GM12878 (cell line): ENCODE results near the gene LMBR1. TPM values are rescaled to one million over a fixed set of nuclear protein-coding genes. Genes with fewer than 3 reads are reported as not detected.
"Not testable (repeated sequence)": the region's sequence is repeated elsewhere in the genome, so short reads cannot be mapped to it uniquely, and the experiment has no call there.

Experiments
- ATAC-seq: fragments of 200-7000 bp; cut with Tn5 transposase; 3 replicates; pipeline ENCODE4 v1.9.1; 2020; ENCODE audit warnings: mild to moderate bottlenecking, moderate library complexity
- BruUV-seq: library from RNA; stranded (reverse); fragments of 400-500 nt; replicated peaks from 2 replicates; lab custom pipeline; 2021; lab: Mats Ljungman, UMichigan
- CTCF ChIA-PET: fragments of 300-600 bp; sonication (Branson Sonifier 250); formaldehyde crosslinking; extraction: SDS; loops from one replicate; lab custom pipeline; 2021; ENCODE audit warnings: inconsistent platforms; lab: Yijun Ruan, JAX
- POLR2A ChIA-PET: fragments of 350-600 bp; formaldehyde crosslinking; extraction: SDS; loops from one replicate; lab custom pipeline; 2021; ENCODE audit warnings: inconsistent platforms; lab: Charles Lee
- RAD21 ChIA-PET: fragments of 300-600 bp; sonication (Branson Sonifier 250); formaldehyde crosslinking; loops from one replicate; lab custom pipeline; 2023; ENCODE audit warnings: antibody characterized with exemption; ENCODE audit not compliant: unreplicated experiment; lab: Charles Lee
- SMC1A ChIA-PET: fragments of 300-600 bp; sonication (Branson Sonifier 250); formaldehyde crosslinking; loops from one replicate; lab custom pipeline; 2023; ENCODE audit not compliant: unreplicated experiment, uncharacterized antibody; lab: Charles Lee
- DNase-seq: peaks from one replicate; pipeline ENCODE4 v3.0.0-alpha.2; 2011; ENCODE audit warnings: low read depth, low spot score
- FAIRE-seq: peaks from 3 replicates; lab custom pipeline; 2011; peaks lifted over from hg19 to GRCh38; lab: Jason Lieb, UNC
- H2AFZ ChIP-seq: 2 replicates; pipeline ENCODE4 v1.6.0; 2011; ENCODE audit warnings: low read depth, low read length, control low read depth; ENCODE audit not compliant: control insufficient read depth
- H3K27ac ChIP-seq: 2 replicates; pipeline ENCODE4 v1.5.1; 2011; ENCODE audit warnings: control low read depth; ENCODE audit not compliant: control insufficient read depth, insufficient read depth
- H3K27me3 ChIP-seq, 2 experiments: replicated peaks in 1 of 2; 2 replicates each; pipeline versions ENCODE4 v1.6.0 to v1.6.1; 2011; ENCODE audit warnings: low read length in 1 of 2; ENCODE audit not compliant: control insufficient read depth in 2 of 2, insufficient read depth in 2 of 2
- H3K36me3 ChIP-seq, 2 experiments: 2 replicates each; pipeline ENCODE4 v1.5.1; 2011; ENCODE audit warnings: low read length in 1 of 2; ENCODE audit not compliant: control insufficient read depth in 2 of 2, insufficient read depth in 2 of 2
- H3K4me1 ChIP-seq: 2 replicates; pipeline ENCODE4 v1.6.1; 2011; ENCODE audit warnings: mild to moderate bottlenecking, low read length, moderate library complexity, mixed read lengths; ENCODE audit not compliant: control insufficient read depth, insufficient read depth
- H3K4me2 ChIP-seq: 2 replicates; pipeline ENCODE4 v1.6.0; 2011; ENCODE audit warnings: control low read depth; ENCODE audit not compliant: control insufficient read depth, insufficient read depth
- H3K4me3 ChIP-seq: fragments of 200-600 bp; sonication (generic); 2 replicates; pipeline ENCODE4 v1.5.1; 2016
- H3K79me2 ChIP-seq: 2 replicates; pipeline ENCODE4 v1.6.0; 2011; ENCODE audit warnings: low read length; ENCODE audit not compliant: control insufficient read depth, insufficient read depth
- H3K9ac ChIP-seq: 2 replicates; pipeline ENCODE4 v1.8.0; 2011; ENCODE audit warnings: low read length, control low read depth, mixed read lengths; ENCODE audit not compliant: control insufficient read depth, insufficient read depth
- H3K9me3 ChIP-seq: replicated peaks from 3 replicates; pipeline ENCODE4 v1.5.1; 2011; ENCODE audit warnings: mild to moderate bottlenecking, low read length; ENCODE audit not compliant: control insufficient read depth, insufficient read depth
- H4K20me1 ChIP-seq: 2 replicates; pipeline ENCODE4 v1.6.0; 2011; ENCODE audit not compliant: control insufficient read depth, insufficient read depth
- JUND ChIP-seq: IDR thresholded peaks from 2 replicates; pipeline ENCODE4 v1.6.1; 2012; ENCODE audit warnings: low read depth, mild to moderate bottlenecking, low read length, improper control_type of control experiment, moderate library complexity
- NFXL1 ChIP-seq: fragments of 450-650 bp; IDR thresholded peaks from 2 replicates; pipeline ENCODE4 v1.6.1; 2017; ENCODE audit warnings: antibody characterized with exemption, mild to moderate bottlenecking, borderline replicate concordance
- PAX8 ChIP-seq: fragments of 450-650 bp; IDR thresholded peaks from 2 replicates; pipeline ENCODE4 v1.6.1; 2017; ENCODE audit warnings: mild to moderate bottlenecking, moderate library complexity
- RB1 ChIP-seq: fragments of 450-650 bp; formaldehyde crosslinking; IDR thresholded peaks from 2 replicates; pipeline ENCODE4 v1.6.1; 2017; ENCODE audit warnings: mild to moderate bottlenecking, borderline replicate concordance
- SREBF1 ChIP-seq: IDR thresholded peaks from 2 replicates; pipeline ENCODE4 v1.6.1; 2012; ENCODE audit warnings: mild to moderate bottlenecking, low read length
- WGBS: methylation state at CpG from one replicate; pipeline ENCODE4 v1.1.6; 2016; ENCODE audit warnings: low lambda C conversion rate; ENCODE audit not compliant: insufficient replicate concordance, insufficient coverage; ENCODE audit errors: missing lambda C conversion rate; 5-methylcytosine and 5-hydroxymethylcytosine counted together
- in situ Hi-C: fragments of 300-500 bp; cut with MboI; formaldehyde crosslinking; loops from 9 replicates; pipeline ENCODE4 v1.14.3; 2018; ENCODE audit warnings: mixed read lengths
- intact Hi-C: fragments of 100-400 bp; cut with micrococcal nuclease; formaldehyde crosslinking; loops from one replicate; pipeline ENCODE4 v1.14.2; 2022; ENCODE audit not compliant: unreplicated experiment
- polyA plus RNA-seq, 11 experiments: library from polyadenylated mRNA; depleted of rRNA in 4 of 11; unstranded in 6 of 11; stranded (reverse) in 5 of 11; fragments of >200 nt; fragmentation: Nextera tagmentation in 4 of 11; fragmentation: Illumina TruSeq in 1 of 11; extraction: Ambion mirVana in 4 of 11; extraction: Trizol in 1 of 11; gene quantifications; 1 replicate in 1 of 11; 2 replicates in 10 of 11; pipeline versions ENCODE4 v1.2.1 to v1.2.3, GENCODE V29; 2011 to 2016; ENCODE audit warnings: inconsistent platforms in 2 of 11, missing spikeins in 2 of 11, low read depth in 1 of 11
- total RNA-seq, 4 experiments: library from RNA; depleted of rRNA in 3 of 4; stranded (reverse); fragments of >200 nt in 3 of 4; fragmentation: Illumina TruSeq in 1 of 4; extraction: Trizol in 1 of 4; gene quantifications; 2 replicates each; pipeline versions ENCODE4 v1.2.1 to v1.2.3, GENCODE V29; 2013 to 2021
- TF ChIP-seq, protein P1 (sequence below): IDR thresholded peaks from 2 replicates; pipeline ENCODE4 v1.6.1; 2012; ENCODE audit warnings: mild to moderate bottlenecking, low read depth, low read length
- TF ChIP-seq, protein P2 (sequence below): fragments of 150-350 bp; IDR thresholded peaks from 2 replicates; pipeline ENCODE4 v1.6.1; 2014; ENCODE audit warnings: mild to moderate bottlenecking, low read depth, low read length

Gene LMBR1
- total and polyA plus RNA-seq, 10 of the 15 experiments (the other 5 are each of a cell fraction or from before 2014, with no cell fraction given) = 4.0 to 63.5 (median 28.8) TPM

DNA sequence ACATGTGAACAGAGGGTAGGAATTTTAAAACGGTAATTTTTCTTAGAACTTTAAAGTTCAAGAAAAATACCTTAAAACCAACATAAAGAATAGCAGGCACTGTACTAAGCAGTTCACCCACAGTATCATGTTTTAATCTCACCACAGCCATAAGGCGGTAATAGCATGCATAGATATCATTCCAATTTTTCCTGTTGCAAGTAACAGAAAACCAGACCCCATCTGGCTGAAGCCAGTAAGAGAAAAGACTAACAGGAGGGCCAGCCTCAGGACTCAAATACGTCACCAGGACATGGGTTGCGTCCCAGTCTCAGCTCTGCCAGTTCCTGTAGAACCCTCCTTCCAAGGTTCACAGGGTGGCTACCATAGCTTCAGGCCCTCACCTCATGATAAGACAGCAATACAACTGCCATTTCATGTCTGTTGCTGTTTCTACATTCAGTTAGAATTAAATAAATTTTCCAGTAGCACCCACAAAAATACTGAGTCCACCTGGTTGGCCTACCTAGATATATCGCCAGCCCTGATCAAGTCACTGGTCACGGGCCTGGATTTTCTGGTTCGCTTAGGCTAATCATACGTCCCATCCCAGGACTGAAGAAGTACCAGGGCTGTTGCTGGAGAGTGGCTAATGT is 254.4 kb downstream of the LMBR1 start (continued):
- TF ChIP-seq, protein P1, sequence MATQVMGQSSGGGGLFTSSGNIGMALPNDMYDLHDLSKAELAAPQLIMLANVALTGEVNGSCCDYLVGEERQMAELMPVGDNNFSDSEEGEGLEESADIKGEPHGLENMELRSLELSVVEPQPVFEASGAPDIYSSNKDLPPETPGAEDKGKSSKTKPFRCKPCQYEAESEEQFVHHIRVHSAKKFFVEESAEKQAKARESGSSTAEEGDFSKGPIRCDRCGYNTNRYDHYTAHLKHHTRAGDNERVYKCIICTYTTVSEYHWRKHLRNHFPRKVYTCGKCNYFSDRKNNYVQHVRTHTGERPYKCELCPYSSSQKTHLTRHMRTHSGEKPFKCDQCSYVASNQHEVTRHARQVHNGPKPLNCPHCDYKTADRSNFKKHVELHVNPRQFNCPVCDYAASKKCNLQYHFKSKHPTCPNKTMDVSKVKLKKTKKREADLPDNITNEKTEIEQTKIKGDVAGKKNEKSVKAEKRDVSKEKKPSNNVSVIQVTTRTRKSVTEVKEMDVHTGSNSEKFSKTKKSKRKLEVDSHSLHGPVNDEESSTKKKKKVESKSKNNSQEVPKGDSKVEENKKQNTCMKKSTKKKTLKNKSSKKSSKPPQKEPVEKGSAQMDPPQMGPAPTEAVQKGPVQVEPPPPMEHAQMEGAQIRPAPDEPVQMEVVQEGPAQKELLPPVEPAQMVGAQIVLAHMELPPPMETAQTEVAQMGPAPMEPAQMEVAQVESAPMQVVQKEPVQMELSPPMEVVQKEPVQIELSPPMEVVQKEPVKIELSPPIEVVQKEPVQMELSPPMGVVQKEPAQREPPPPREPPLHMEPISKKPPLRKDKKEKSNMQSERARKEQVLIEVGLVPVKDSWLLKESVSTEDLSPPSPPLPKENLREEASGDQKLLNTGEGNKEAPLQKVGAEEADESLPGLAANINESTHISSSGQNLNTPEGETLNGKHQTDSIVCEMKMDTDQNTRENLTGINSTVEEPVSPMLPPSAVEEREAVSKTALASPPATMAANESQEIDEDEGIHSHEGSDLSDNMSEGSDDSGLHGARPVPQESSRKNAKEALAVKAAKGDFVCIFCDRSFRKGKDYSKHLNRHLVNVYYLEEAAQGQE = no peak
- TF ChIP-seq JUND (no peak), RB1 (no peak), SREBF1 (no peak), NFXL1 (no peak), PAX8 (no peak)
- TF ChIP-seq, protein P2, sequence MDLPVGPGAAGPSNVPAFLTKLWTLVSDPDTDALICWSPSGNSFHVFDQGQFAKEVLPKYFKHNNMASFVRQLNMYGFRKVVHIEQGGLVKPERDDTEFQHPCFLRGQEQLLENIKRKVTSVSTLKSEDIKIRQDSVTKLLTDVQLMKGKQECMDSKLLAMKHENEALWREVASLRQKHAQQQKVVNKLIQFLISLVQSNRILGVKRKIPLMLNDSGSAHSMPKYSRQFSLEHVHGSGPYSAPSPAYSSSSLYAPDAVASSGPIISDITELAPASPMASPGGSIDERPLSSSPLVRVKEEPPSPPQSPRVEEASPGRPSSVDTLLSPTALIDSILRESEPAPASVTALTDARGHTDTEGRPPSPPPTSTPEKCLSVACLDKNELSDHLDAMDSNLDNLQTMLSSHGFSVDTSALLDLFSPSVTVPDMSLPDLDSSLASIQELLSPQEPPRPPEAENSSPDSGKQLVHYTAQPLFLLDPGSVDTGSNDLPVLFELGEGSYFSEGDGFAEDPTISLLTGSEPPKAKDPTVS = no peak
- TF ChIP-seq, all 136 proteins: peak for 0

DNA sequence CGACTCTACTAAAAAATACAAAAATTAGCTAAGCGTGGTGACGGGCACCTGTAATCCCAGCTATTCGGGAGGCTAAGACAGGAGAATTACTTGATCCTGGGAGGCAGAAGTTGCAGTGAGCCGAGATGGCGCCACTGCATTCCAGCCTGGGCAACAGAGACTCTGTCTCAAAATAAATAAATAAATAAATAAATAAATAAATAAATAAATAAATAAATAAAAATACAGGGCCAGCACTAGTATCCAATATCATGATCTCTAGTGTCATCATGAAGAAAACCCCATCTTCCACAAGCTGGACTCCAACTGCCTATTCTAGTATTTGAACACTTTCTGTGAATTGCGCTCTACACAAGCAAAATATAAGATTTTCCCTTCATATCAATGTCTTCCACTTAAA is 255.9 kb downstream of the LMBR1 start:
- H3K79me2 ChIP-seq = peaks cover 17% of the 10 kb centered on the region
- 100% methylated on average over 7 of the region's 7 CpGs for WGBS
- CTCF ChIA-PET, H3K9me3 ChIP-seq, H3K27me3 ChIP-seq, H3K9ac ChIP-seq, POLR2A ChIA-PET, DNase-seq, SMC1A ChIA-PET, RAD21 ChIA-PET, H2AFZ ChIP-seq, in situ Hi-C loops, ATAC-seq, H3K4me3 ChIP-seq, intact Hi-C loops, FAIRE-seq, BruUV-seq, H3K4me2 ChIP-seq, H4K20me1 ChIP-seq, H3K4me1 ChIP-seq, H3K36me3 ChIP-seq, H3K27ac ChIP-seq: not testable (repeated sequence)
